Osteocyte (in vitro differentiated cells): ENCODE results near the gene ZBED5. TPM values are rescaled to one million over a fixed set of nuclear protein-coding genes. Genes with fewer than 3 reads are reported as not detected.
A peak's percentile ranks its signal among the peaks of the same experiment; 100 is the strongest.

Experiments
- DNase-seq: peaks from one replicate; pipeline ENCODE4 v3.0.0; 2021; ENCODE audit warnings: mixed read lengths; ENCODE audit not compliant: unreplicated experiment; ENCODE audit errors: extremely low spot score
- H3K27ac Mint-ChIP-seq: one replicate; pipeline ENCODE4 v1.8.0; 2021; ENCODE audit warnings: mild to moderate bottlenecking, mixed read lengths; ENCODE audit not compliant: unreplicated experiment
- H3K27me3 Mint-ChIP-seq: one replicate; pipeline ENCODE4 v1.8.0; 2021; ENCODE audit warnings: mixed read lengths; ENCODE audit not compliant: unreplicated experiment
- H3K36me3 Mint-ChIP-seq: one replicate; pipeline ENCODE4 v1.8.0; 2021; ENCODE audit warnings: mixed read lengths; ENCODE audit not compliant: unreplicated experiment
- H3K4me1 Mint-ChIP-seq: one replicate; pipeline ENCODE4 v1.8.0; 2021; ENCODE audit warnings: mixed read lengths; ENCODE audit not compliant: unreplicated experiment
- H3K4me3 Mint-ChIP-seq: one replicate; pipeline ENCODE4 v1.8.0; 2021; ENCODE audit warnings: mild to moderate bottlenecking, moderate library complexity, mixed read lengths; ENCODE audit not compliant: unreplicated experiment
- H3K9me3 Mint-ChIP-seq: one replicate; pipeline ENCODE4 v1.8.0; 2021; ENCODE audit warnings: mixed read lengths; ENCODE audit not compliant: unreplicated experiment
- CTCF ChIP-seq: fragments of 200-600 bp; sonication (generic); IDR thresholded peaks from 2 replicates; pipeline ENCODE4 v1.5.0; 2021; ENCODE audit warnings: antibody characterized with exemption, mild to moderate bottlenecking, moderate library complexity
- total RNA-seq: library from RNA; stranded (reverse); gene quantifications from 2 replicates; pipeline ENCODE4 v1.2.1, GENCODE V29; 2021

ZBED5 gene
- total RNA-seq, 1 donor from 2014 or later: 48.6 TPM

GRCh38 chr11:10866893-10867331 lies 9.1 kb upstream of the ZBED5 start:
- TF ChIP-seq CTCF: no peak
- no peak overlapping the region for H3K4me3 Mint-ChIP-seq
- peaks cover 13% of the 10 kb centered on the region for H3K4me1 Mint-ChIP-seq
- no peaks in the 10 kb centered on the region for H3K27me3 Mint-ChIP-seq
- H3K27ac Mint-ChIP-seq: no peak overlapping the region
- no peak for DNase-seq
- peaks cover under 1% of the 10 kb centered on the region for H3K9me3 Mint-ChIP-seq
- peaks cover 8% of the 10 kb centered on the region for H3K36me3 Mint-ChIP-seq

GRCh38 chr11:10865837-10866270 lies 8.0 kb upstream of the ZBED5 start:
- Mint-ChIP-seq H3K27me3 (no peaks in the 10 kb centered on the region), H3K4me3 (no peak overlapping the region), H3K9me3 (no peaks in the 10 kb centered on the region), H3K36me3 (peaks cover 3% of the 10 kb centered on the region), H3K27ac (no peak overlapping the region), H3K4me1 (peaks cover 13% of the 10 kb centered on the region)
- no peak for DNase-seq
- TF ChIP-seq CTCF: no peak

GRCh38 chr11:10864688-10865087 lies 6.8 kb upstream of the ZBED5 start:
- H3K27ac Mint-ChIP-seq: peak overlapping the region; percentile 62
- H3K9me3 Mint-ChIP-seq: no peaks in the 10 kb centered on the region
- no peaks in the 10 kb centered on the region for H3K27me3 Mint-ChIP-seq
- H3K4me1 Mint-ChIP-seq: peaks cover 19% of the 10 kb centered on the region
- TF ChIP-seq CTCF: no peak
- no peak overlapping the region for H3K4me3 Mint-ChIP-seq
- H3K36me3 Mint-ChIP-seq: peaks cover 3% of the 10 kb centered on the region
- no peak for DNase-seq

GRCh38 chr11:10862446-10862845 lies 4.6 kb upstream of the ZBED5 start:
- no peak for TF ChIP-seq CTCF
- Mint-ChIP-seq H3K9me3 (no peaks in the 10 kb centered on the region), H3K27ac (no peak overlapping the region), H3K36me3 (peaks cover 1% of the 10 kb centered on the region), H3K4me1 (peaks cover 23% of the 10 kb centered on the region), H3K4me3 (no peak overlapping the region), H3K27me3 (no peaks in the 10 kb centered on the region)
- no peak for DNase-seq

- TF ChIP-seq CTCF: no peak
- Mint-ChIP-seq H3K27ac (no peak overlapping the region), H3K4me1 (peaks cover 20% of the 10 kb centered on the region), H3K4me3 (no peak overlapping the region), H3K36me3 (peaks cover 1% of the 10 kb centered on the region), H3K9me3 (no peaks in the 10 kb centered on the region), H3K27me3 (no peaks in the 10 kb centered on the region)
- DNase-seq: no peak
These were observed 3.9 kb upstream of the ZBED5 start for GRCh38 chr11:10861799-10862198.
